ENCODE measurements around the gene RCE1.
"Not testable (repeated sequence)": the region's sequence is repeated elsewhere in the genome, so short reads cannot be mapped to it uniquely, and the experiment has no call there.

RCE1 gene

GRCh38 chr11:66814678-66815077 lies 28.6 kb upstream of the RCE1 start:
- no peak for DNase-seq (ENCODE audit: extremely low spot score)
- ChIA-PET POLR2A (no interaction called here), CTCF (no interaction called here)
- TF ChIP-seq ZNF384 (IDR thresholded peaks at IDR 0.05): no peak

- TF ChIP-seq SUZ12 (IDR thresholded peaks at IDR 0.05): no peak
- TF ChIP-seq ELF4 (IDR thresholded peaks at IDR 0.05): no peak
- no peak for TF ChIP-seq SP1 (IDR thresholded peaks at IDR 0.05)
- CTCF ChIA-PET: no interaction called here
- no peak for DNase-seq (ENCODE audit: extremely low spot score)
- POLR2A ChIA-PET: no interaction called here
Measured at GRCh38 chr11:66815646-66816045, 27.6 kb upstream of the RCE1 start.

GRCh38 chr11:66818231-66818955 lies 24.8 kb upstream of the RCE1 start:
- ChIA-PET POLR2A (no interaction called here), CTCF (interaction anchor here (1.1 kb wide), 1 partner anchor 7 kb away, joined by 4 read pairs; no protein-coding TSS in a partner anchor)
- DNase-seq (ENCODE audit: extremely low spot score): no peak

GRCh38 chr11:66820381-66820780 lies 22.9 kb upstream of the RCE1 start:
- DNase-seq (ENCODE audit: extremely low spot score): no peak
- TF ChIP-seq FOXA1 (IDR thresholded peaks at IDR 0.05) (no peak), L3MBTL2 (conservative IDR thresholded peaks at IDR 0.05) (no peak), TARDBP (IDR thresholded peaks at IDR 0.05) (no peak), CTBP1 (IDR thresholded peaks at IDR 0.05; ENCODE audit: borderline replicate concordance) (no peak), ZNF384 (IDR thresholded peaks at IDR 0.05) (no peak), ELF4 (IDR thresholded peaks at IDR 0.05) (no peak), HDGF (IDR thresholded peaks at IDR 0.05; ENCODE audit: borderline replicate concordance) (no peak)
- ChIA-PET CTCF (no interaction called here), POLR2A (interaction anchor here (0.7 kb wide), 1 partner anchor 203 kb away, joined by 3 read pairs; no protein-coding TSS in a partner anchor)

More at GRCh38 chr11:66818231-66818955, 24.8 kb upstream of the RCE1 start:
- TF ChIP-seq FOXA1 (IDR thresholded peaks at IDR 0.05) (no peak), BHLHE40 (IDR thresholded peaks at IDR 0.05; ENCODE audit: borderline replicate concordance) (no peak), ARNT (IDR thresholded peaks at IDR 0.05) (no peak)

- no peak for DNase-seq (ENCODE audit: extremely low spot score)
- TF ChIP-seq FOXM1 (IDR thresholded peaks at IDR 0.05; ENCODE audit: borderline replicate concordance): no peak
- TF ChIP-seq BHLHE40 (IDR thresholded peaks at IDR 0.05; ENCODE audit: borderline replicate concordance): no peak
- TF ChIP-seq SP1 (IDR thresholded peaks at IDR 0.05): no peak
- no peak for TF ChIP-seq LEF1 (IDR thresholded peaks at IDR 0.05; ENCODE audit: borderline replicate concordance)
- no peak for TF ChIP-seq PKNOX1 (IDR thresholded peaks at IDR 0.05)
- TF ChIP-seq FOXK2 (IDR thresholded peaks at IDR 0.05): no peak
- TF ChIP-seq L3MBTL2 (conservative IDR thresholded peaks at IDR 0.05): no peak
- no peak for TF ChIP-seq HDGF (IDR thresholded peaks at IDR 0.05; ENCODE audit: borderline replicate concordance)
- no peak for TF ChIP-seq FOXA1 (IDR thresholded peaks at IDR 0.05)
- TF ChIP-seq SUZ12 (IDR thresholded peaks at IDR 0.05): no peak
- TF ChIP-seq ZNF384 (IDR thresholded peaks at IDR 0.05): no peak
- TF ChIP-seq NFRKB (IDR thresholded peaks at IDR 0.05): no peak
- TF ChIP-seq ARNT (IDR thresholded peaks at IDR 0.05): no peak
- no peak for TF ChIP-seq ELF4 (IDR thresholded peaks at IDR 0.05)
- no peak for TF ChIP-seq CTBP1 (IDR thresholded peaks at IDR 0.05; ENCODE audit: borderline replicate concordance)
- ChIA-PET POLR2A (interaction anchor here (0.7 kb wide), 1 partner anchor 204 kb away, joined by 3 read pairs; no protein-coding TSS in a partner anchor), CTCF (no interaction called here)
Measured at GRCh38 chr11:66820901-66821300, 22.3 kb upstream of the RCE1 start.

- DNase-seq (ENCODE audit: extremely low spot score): no peak
- ChIA-PET POLR2A (no interaction called here), CTCF (no interaction called here)
- TF ChIP-seq ZNF384 (IDR thresholded peaks at IDR 0.05) (no peak), BHLHE40 (IDR thresholded peaks at IDR 0.05; ENCODE audit: borderline replicate concordance) (no peak)
Measured at GRCh38 chr11:66823700-66824099, 19.5 kb upstream of the RCE1 start.

- CTCF ChIA-PET; DNase-seq (ENCODE audit: extremely low spot score); POLR2A ChIA-PET: not testable (repeated sequence)
Measured at GRCh38 chr11:66824573-66824972, 18.7 kb upstream of the RCE1 start.

GRCh38 chr11:66834539-66834845 lies 8.7 kb upstream of the RCE1 start:
- no peak for DNase-seq (ENCODE audit: extremely low spot score)
- TF ChIP-seq SP1 (IDR thresholded peaks at IDR 0.05): no peak
- TF ChIP-seq FOXK2 (IDR thresholded peaks at IDR 0.05): no peak
- no peak for TF ChIP-seq FOXA1 (IDR thresholded peaks at IDR 0.05)
- no peak for TF ChIP-seq ZNF384 (IDR thresholded peaks at IDR 0.05)
- TF ChIP-seq HDGF (IDR thresholded peaks at IDR 0.05; ENCODE audit: borderline replicate concordance): no peak
- TF ChIP-seq CTBP1 (IDR thresholded peaks at IDR 0.05; ENCODE audit: borderline replicate concordance): no peak
- no peak for TF ChIP-seq FOXM1 (IDR thresholded peaks at IDR 0.05; ENCODE audit: borderline replicate concordance)
- TF ChIP-seq NFRKB (IDR thresholded peaks at IDR 0.05): no peak
- no peak for TF ChIP-seq ELF4 (IDR thresholded peaks at IDR 0.05)
- no peak for TF ChIP-seq PKNOX1 (IDR thresholded peaks at IDR 0.05)
- no peak for TF ChIP-seq L3MBTL2 (conservative IDR thresholded peaks at IDR 0.05)
- POLR2A ChIA-PET: interaction anchor here (1.0 to 1.1 kb wide), 2 partner anchors 9 to 142 kb away, joined by 3 read pairs; partner anchors contain the start of gene RCE1
- CTCF ChIA-PET: interaction anchor here (0.6 kb wide), 1 partner anchor 233 kb away, joined by 4 read pairs; no protein-coding TSS in a partner anchor

All from HEK293T (cell line).